Astrocyte of the spinal cord (primary cell): ENCODE data around the gene ATG7.
A peak's percentile ranks its signal among the peaks of the same experiment; 100 is the strongest.

Experiments
- DNase-seq: peaks from one replicate; pipeline ENCODE4 v3.0.0; 2011; ENCODE audit warnings: low read depth, low spot score
- H3K4me3 ChIP-seq: 2 replicates; pipeline ENCODE4 v1.5.1; 2011; ENCODE audit warnings: low read depth, mild to moderate bottlenecking, low read length, moderate library complexity
- in situ Hi-C: cut with HindIII; loops from 2 replicates; pipeline ENCODE4 v1.10.0; 2017; ENCODE audit warnings: low sequenced_read_pairs
- TF ChIP-seq, protein P1 (sequence below): IDR thresholded peaks from 2 replicates; pipeline ENCODE4 v1.5.1; 2012; ENCODE audit warnings: low read depth, mild to moderate bottlenecking, low read length, inconsistent platforms

Gene ATG7

DNA sequence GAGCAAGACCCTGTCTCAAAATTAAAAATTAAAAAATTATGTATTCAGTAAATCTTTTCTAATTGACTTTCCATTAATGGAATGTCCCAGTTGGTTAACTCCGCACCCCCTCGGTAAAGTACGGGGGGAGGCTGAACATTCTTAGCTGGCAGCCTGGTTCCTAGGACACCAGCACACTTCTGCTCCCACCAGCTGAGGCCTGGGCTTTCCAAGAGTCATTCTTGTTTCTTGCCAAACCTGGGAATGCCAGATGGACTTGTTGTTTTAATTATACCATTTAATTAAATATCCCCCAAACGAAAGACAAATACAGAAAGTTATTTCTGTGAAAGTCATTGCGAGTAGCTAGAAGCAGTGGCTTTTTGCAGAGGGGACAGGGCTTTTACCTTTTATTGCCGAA, 192.2 kb downstream of the ATG7 start:
- no peak overlapping the region for H3K4me3 ChIP-seq
- no peak for DNase-seq
- TF ChIP-seq, protein P1, sequence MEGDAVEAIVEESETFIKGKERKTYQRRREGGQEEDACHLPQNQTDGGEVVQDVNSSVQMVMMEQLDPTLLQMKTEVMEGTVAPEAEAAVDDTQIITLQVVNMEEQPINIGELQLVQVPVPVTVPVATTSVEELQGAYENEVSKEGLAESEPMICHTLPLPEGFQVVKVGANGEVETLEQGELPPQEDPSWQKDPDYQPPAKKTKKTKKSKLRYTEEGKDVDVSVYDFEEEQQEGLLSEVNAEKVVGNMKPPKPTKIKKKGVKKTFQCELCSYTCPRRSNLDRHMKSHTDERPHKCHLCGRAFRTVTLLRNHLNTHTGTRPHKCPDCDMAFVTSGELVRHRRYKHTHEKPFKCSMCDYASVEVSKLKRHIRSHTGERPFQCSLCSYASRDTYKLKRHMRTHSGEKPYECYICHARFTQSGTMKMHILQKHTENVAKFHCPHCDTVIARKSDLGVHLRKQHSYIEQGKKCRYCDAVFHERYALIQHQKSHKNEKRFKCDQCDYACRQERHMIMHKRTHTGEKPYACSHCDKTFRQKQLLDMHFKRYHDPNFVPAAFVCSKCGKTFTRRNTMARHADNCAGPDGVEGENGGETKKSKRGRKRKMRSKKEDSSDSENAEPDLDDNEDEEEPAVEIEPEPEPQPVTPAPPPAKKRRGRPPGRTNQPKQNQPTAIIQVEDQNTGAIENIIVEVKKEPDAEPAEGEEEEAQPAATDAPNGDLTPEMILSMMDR: no peak
- in situ Hi-C loops: no loop called here

DNA sequence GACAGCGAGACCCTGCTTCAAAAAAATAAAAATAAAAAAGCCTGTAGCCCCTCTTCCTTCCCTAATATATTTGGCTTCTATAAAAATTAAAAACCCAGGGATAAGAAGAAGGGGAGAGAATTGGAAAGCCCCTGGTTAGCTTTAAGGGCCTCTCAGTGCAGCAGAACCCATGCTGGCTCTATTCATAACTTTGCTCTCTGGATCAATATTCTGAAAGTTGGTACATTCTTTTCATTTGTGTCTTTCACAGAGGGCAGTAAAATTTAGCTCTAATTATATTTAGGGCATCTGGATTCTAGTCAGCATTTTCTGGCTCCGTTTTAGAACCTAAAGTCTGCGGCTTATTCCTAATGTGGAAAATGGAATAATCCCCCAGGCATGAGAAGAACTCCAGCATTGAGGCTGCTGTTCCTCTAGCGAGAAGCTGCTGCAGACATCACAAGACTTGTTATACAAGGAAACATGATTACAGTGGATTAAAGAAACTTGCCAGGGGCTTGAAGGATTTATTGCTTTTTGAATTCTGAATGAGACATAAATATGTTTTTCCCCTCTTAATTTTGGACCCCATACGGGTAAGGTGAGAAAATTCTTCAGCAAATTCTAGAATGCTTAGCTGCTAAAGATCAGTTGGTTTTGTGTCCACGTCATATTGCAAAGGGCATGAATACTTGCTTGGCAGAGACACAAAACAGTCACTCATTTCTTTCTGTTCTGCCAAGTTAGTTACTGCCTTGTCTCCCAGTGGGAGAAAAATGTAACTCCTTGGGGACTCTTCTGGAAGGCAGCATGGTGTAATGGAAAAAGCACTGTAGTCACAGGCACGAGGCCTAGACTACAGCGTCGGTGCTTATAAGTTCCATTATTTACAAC, 193.8 kb downstream of the ATG7 start:
- DNase-seq: peak; percentile 83
- in situ Hi-C loops: no loop called here
- TF ChIP-seq, protein P1: no peak
- H3K4me3 ChIP-seq: no peak overlapping the region

DNA sequence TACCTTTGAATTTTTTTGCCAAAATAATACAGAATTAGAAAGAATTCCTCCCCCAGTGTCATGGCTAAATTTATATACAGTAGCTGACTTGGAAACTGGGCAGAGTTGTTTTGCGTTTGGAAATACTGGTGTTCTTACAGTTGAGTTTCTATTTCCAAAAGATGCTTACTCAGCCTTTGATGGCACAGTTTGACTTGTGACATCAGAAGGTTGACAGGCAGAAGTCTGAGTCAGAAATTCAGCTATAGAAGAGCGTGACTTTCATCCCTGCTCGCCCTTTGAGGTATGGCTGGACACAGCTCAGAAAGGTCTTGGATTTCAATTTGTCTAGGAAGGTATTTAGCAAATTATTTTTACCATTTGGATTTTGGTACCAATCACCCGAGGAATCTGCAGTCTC, 195.7 kb downstream of the ATG7 start:
- in situ Hi-C loops: no loop called here
- TF ChIP-seq, protein P1: no peak
- DNase-seq: no peak
- H3K4me3 ChIP-seq: no peak overlapping the region

DNA sequence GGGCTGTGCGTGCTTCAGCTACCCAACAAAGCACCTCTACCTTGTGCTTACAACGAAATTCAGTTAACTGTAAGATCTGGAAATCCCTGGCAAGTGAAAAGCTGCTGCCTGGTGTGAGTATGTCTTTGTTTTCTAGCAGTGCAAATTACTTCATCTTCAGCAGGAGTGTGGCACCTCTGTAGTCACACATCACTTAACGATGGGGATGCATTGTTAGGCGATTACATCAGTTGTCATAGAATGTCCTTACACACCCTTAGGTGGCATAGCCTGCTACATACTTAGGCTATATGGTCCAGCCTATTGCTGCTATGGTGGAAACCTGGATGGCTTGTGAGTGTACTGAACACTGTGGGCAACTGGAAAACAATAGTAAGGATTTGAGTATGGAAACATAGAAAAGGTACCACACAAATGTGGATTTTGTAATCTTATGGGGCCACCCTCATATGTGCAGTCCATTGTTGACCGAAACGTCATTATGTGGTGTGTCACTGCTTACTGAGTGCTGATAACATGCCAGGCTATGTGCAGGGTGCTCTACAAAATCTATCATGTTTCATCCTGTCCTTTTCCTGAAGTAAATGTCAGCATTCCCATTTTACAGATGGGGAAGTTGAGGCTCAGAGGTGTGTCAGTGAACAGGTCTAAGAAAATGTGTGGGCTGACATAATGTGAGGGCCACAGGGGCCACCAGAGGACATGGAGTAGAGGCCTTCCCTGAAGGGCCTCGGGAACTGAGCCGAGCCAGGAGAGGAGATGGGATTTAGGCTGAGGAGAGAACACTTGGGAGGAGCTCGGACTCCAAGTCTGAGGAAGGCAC, 198.0 kb downstream of the ATG7 start:
- in situ Hi-C loops: no loop called here
- DNase-seq: no peak
- H3K4me3 ChIP-seq: no peak overlapping the region
- TF ChIP-seq, protein P1: no peak

DNA sequence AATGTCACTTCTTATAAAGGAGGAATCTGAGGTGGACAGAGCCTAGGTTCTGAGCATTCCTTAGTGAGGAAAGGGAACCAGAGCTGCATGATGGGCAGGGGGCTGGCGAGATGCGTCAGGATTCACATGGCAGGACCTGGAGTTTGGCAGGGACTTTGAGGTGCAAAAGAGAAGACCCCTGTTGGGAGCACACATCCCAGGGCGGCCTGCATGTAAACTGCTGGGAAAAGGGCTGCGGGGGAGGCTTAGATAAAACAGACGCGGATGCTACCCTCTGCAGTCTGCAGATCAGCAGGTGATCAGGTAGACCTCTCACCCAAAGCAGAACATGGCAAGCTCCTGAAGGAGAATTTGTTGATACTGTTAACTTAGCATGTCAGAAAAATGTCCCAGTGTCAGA, 203.1 kb downstream of the ATG7 start:
- no peak overlapping the region for H3K4me3 ChIP-seq
- in situ Hi-C loops: no loop called here
- DNase-seq: no peak
- TF ChIP-seq, protein P1: no peak

DNA sequence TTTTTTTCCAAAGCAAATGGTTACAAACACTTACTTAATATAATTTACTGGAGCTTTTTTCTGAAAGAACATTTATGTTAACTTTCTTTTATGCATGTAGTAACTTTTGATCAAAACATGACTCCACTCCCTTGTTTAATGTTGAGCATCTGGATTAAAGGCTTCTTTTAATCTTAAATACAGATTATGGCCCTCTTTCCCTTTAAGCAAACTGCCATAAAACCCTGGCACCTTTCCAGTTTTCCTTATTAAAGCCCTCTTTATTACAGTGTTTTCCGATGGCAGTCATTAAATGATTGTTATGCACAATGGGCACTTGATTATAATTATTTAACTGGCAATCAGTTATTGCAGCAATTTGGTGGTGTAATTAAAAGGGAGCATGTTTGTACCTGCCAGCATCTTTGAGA, 204.5 kb downstream of the ATG7 start:
- no peak for DNase-seq
- in situ Hi-C loops: no loop called here
- TF ChIP-seq, protein P1: no peak
- no peak overlapping the region for H3K4me3 ChIP-seq
